ENCODE measurements around the gene UXS1. TPM values are rescaled to one million over a fixed set of nuclear protein-coding genes. Genes with fewer than 3 reads are reported as not detected.

The UXS1 gene
- total and polyA plus RNA-seq, 2 donors (not counting 1 experiment from before 2014, with no cell fraction given): 20.3 to 44.8 TPM

DNA sequence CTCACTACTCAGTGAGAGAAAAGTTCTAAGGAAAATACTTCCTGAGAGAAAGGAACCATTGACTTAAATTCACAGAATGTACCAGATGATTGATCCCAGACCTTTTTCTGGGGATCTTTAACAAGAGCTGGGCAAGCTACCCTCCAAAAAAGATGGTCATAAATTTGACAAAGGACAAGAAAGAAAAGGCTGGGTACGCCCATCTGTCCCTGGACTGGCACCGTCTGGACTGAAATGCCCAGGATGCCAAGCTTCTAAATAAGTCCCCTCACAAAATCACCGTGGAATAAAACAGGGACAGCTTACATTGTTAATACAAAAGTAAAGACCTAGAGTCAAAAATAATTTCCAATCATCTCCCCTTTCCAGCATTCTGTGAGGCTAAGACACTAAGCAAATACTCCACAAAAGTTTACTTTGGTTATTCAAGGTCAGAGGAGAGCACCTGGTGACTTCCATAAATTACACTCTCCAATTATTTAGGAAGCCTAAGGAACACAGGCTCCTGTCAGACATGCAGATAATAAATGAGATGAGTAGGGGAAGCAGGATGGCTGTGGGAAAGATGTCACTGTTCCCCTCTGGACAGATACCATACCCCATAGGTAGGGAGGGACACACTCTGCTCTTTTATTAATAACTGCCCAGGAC lies 69.9 kb downstream of the UXS1 start:
- no peak for TF ChIP-seq EZH2 (IDR thresholded peaks at IDR 0.05; ENCODE audit: borderline replicate concordance, insufficient read depth, low read depth, low read length, poor library complexity, severe bottlenecking)
- TF ChIP-seq, protein P1, sequence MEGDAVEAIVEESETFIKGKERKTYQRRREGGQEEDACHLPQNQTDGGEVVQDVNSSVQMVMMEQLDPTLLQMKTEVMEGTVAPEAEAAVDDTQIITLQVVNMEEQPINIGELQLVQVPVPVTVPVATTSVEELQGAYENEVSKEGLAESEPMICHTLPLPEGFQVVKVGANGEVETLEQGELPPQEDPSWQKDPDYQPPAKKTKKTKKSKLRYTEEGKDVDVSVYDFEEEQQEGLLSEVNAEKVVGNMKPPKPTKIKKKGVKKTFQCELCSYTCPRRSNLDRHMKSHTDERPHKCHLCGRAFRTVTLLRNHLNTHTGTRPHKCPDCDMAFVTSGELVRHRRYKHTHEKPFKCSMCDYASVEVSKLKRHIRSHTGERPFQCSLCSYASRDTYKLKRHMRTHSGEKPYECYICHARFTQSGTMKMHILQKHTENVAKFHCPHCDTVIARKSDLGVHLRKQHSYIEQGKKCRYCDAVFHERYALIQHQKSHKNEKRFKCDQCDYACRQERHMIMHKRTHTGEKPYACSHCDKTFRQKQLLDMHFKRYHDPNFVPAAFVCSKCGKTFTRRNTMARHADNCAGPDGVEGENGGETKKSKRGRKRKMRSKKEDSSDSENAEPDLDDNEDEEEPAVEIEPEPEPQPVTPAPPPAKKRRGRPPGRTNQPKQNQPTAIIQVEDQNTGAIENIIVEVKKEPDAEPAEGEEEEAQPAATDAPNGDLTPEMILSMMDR (IDR thresholded peaks at IDR 0.05): no peak
- no peaks in the 10 kb centered on the region for H3K27me3 Mint-ChIP-seq
- Histone ChIP-seq H3K36me3 (replicated peaks in 1 of 2; ENCODE audit: control extremely low read depth in 1 of 2, control insufficient read depth in 1 of 2, extremely low read depth in 1 of 2, insufficient read depth in 2 of 2, low read length in 1 of 2) (peaks cover 3 to 60% of the 10 kb centered on the region in 2 experiments), H3K27ac (ENCODE audit: low read length in 2 of 2) (no peak overlapping the region), H3K27me3 (replicated peaks in 1 of 4; ENCODE audit: control extremely low read depth in 1 of 4, control insufficient read depth in 3 of 4, insufficient read depth in 4 of 4, low read length in 3 of 4) (no peaks in the 10 kb centered on the region), H3K4me3 (ENCODE audit: control extremely low read depth in 1 of 5, extremely low read depth in 1 of 5, insufficient read depth in 1 of 5, low read depth in 2 of 5, low read length in 4 of 5) (no peak overlapping the region), H3K4me2 (replicated peaks; ENCODE audit: low read depth, low read length, poor library complexity, severe bottlenecking) (no peak overlapping the region), H2AFZ (ENCODE audit: insufficient read depth, low read depth, low read length, poor library complexity, severe bottlenecking) (no peak overlapping the region), H3K4me1 (ENCODE audit: control insufficient read depth in 2 of 2, insufficient read depth in 2 of 2, low read length in 2 of 2) (peaks cover 6 to 7% of the 10 kb centered on the region in 2 donors), H3K9me3 (ENCODE audit: control extremely low read depth in 1 of 3, control insufficient read depth in 2 of 3, insufficient read depth in 1 of 3, low read length in 2 of 3) (no peaks in the 10 kb centered on the region), H3K9ac (ENCODE audit: low read length) (no peak overlapping the region), H3K79me2 (ENCODE audit: control insufficient read depth, insufficient read depth, low read length) (peaks cover 6% of the 10 kb centered on the region), H4K20me1 (ENCODE audit: control insufficient read depth, insufficient read depth, low read length, poor library complexity, severe bottlenecking) (peaks cover 7% of the 10 kb centered on the region)
- ATAC-seq (ENCODE audit: low read depth) (no peak), DNase-seq (no peak)
- 93% methylated on average over 2 of the region's 3 CpGs for WGBS (ENCODE audit: insufficient coverage)
- POLR2A ChIA-PET: no interaction called here
- intact Hi-C loops (cut with micrococcal nuclease): no loop called here
- H3K4me3 Mint-ChIP-seq: no peak overlapping the region
- peaks cover 8% of the 10 kb centered on the region for H3K4me1 Mint-ChIP-seq
- H3K27ac Mint-ChIP-seq: no peak overlapping the region
- CTCF ChIA-PET: interaction anchor here (1.0 kb wide), 1 partner anchor 13 kb away, joined by 3 read pairs; no protein-coding TSS in a partner anchor
- no peaks in the 10 kb centered on the region for H3K9me3 Mint-ChIP-seq (ENCODE audit: insufficient read depth)

DNA sequence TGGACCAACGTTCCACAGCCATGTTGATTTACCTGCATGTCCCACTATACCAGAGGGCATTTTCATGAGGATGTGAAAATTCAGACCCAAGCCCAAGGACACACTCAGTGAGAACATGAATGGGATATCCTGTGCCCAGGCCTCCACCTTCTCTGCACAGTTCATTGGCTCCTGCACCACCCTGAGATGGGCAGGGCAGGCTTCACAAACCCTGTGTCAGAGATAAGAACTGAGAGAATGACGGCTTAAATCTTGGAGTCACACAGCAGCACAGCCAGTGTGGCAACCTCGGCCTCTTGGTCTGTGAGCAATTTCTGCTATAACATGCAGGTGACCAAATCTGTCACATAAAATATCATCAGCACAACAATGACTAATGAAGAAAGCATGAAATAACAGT lies 71.9 kb downstream of the UXS1 start:
- POLR2A ChIA-PET: no interaction called here
- WGBS (ENCODE audit: insufficient coverage): 94% methylated on average over 2 of the region's 3 CpGs
- TF ChIP-seq, protein P1 (IDR thresholded peaks at IDR 0.05): no peak
- TF ChIP-seq EZH2 (IDR thresholded peaks at IDR 0.05; ENCODE audit: borderline replicate concordance, insufficient read depth, low read depth, low read length, poor library complexity, severe bottlenecking): no peak

More for the DNA sequence above, 71.9 kb downstream of the UXS1 start:
- H3K4me1 Mint-ChIP-seq: peaks cover 8% of the 10 kb centered on the region
- Histone ChIP-seq H3K79me2 (ENCODE audit: control insufficient read depth, insufficient read depth, low read length) (no peaks in the 10 kb centered on the region), H3K4me3 (ENCODE audit: control extremely low read depth in 1 of 5, extremely low read depth in 1 of 5, insufficient read depth in 1 of 5, low read depth in 2 of 5, low read length in 4 of 5) (no peak overlapping the region), H3K27ac (ENCODE audit: low read length in 2 of 2) (no peak overlapping the region), H3K27me3 (replicated peaks in 1 of 4; ENCODE audit: control extremely low read depth in 1 of 4, control insufficient read depth in 3 of 4, insufficient read depth in 4 of 4, low read length in 3 of 4) (no peaks in the 10 kb centered on the region), H3K4me1 (ENCODE audit: control insufficient read depth in 2 of 2, insufficient read depth in 2 of 2, low read length in 2 of 2) (peaks cover 6 to 7% of the 10 kb centered on the region in 2 donors), H2AFZ (ENCODE audit: insufficient read depth, low read depth, low read length, poor library complexity, severe bottlenecking) (no peak overlapping the region), H3K4me2 (replicated peaks; ENCODE audit: low read depth, low read length, poor library complexity, severe bottlenecking) (no peak overlapping the region), H3K9me3 (ENCODE audit: control extremely low read depth in 1 of 3, control insufficient read depth in 2 of 3, insufficient read depth in 1 of 3, low read length in 2 of 3) (no peaks in the 10 kb centered on the region), H3K36me3 (replicated peaks in 1 of 2; ENCODE audit: control extremely low read depth in 1 of 2, control insufficient read depth in 1 of 2, extremely low read depth in 1 of 2, insufficient read depth in 2 of 2, low read length in 1 of 2) (peaks cover 3 to 54% of the 10 kb centered on the region in 2 experiments), H3K9ac (ENCODE audit: low read length) (no peak overlapping the region), H4K20me1 (ENCODE audit: control insufficient read depth, insufficient read depth, low read length, poor library complexity, severe bottlenecking) (no peaks in the 10 kb centered on the region)
- no peaks in the 10 kb centered on the region for H3K27me3 Mint-ChIP-seq
- intact Hi-C loops (cut with micrococcal nuclease): no loop called here
- H3K9me3 Mint-ChIP-seq (ENCODE audit: insufficient read depth): no peaks in the 10 kb centered on the region
- H3K27ac Mint-ChIP-seq: no peak overlapping the region
- DNase-seq: no peak
- CTCF ChIA-PET: no interaction called here
- ATAC-seq (ENCODE audit: low read depth): no peak
- no peak overlapping the region for H3K4me3 Mint-ChIP-seq
